Body of pancreas (tissue), 4 donors: Measurements from ENCODE around the gene MORN2.

Experiments
- POLR2A ChIP-seq, 3 donors: fragments of 450-650 bp; IDR thresholded peaks; one replicate each; pipeline ENCODE4 v1.6.1; 2016; ENCODE audit warnings: antibody characterized with exemption in 3 of 3, mild to moderate bottlenecking in 2 of 3
- TF ChIP-seq, protein P1 (sequence below), 7 experiments: fragments of 450-650 bp in 4 of 7; fragments of 200-600 bp in 3 of 7; sonication (generic) in 3 of 7; IDR thresholded peaks; one replicate each; pipeline ENCODE4 v1.5.1; 2016 to 2019; ENCODE audit warnings: antibody characterized with exemption in 7 of 7

DNA sequence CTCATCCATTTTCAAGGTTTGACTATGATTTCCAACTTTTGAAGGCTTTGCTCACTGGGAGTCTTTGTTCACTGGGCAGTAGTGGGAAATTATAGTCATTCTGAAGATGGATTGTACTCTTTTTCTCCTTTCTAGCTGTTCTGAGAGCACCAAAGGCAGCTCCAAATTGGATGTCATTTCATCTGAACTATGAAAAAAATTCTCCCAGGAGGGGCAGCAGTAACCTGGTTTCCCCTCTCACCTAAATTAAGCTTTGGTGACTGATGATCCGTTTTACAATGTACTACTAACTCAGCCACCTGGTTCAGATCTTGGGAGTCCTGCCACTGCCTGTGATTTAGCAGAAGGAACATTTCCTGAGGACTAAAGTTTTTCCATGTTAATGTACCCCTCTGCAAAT, 31.5 kb downstream of the MORN2 start:
- TF ChIP-seq, protein P1, sequence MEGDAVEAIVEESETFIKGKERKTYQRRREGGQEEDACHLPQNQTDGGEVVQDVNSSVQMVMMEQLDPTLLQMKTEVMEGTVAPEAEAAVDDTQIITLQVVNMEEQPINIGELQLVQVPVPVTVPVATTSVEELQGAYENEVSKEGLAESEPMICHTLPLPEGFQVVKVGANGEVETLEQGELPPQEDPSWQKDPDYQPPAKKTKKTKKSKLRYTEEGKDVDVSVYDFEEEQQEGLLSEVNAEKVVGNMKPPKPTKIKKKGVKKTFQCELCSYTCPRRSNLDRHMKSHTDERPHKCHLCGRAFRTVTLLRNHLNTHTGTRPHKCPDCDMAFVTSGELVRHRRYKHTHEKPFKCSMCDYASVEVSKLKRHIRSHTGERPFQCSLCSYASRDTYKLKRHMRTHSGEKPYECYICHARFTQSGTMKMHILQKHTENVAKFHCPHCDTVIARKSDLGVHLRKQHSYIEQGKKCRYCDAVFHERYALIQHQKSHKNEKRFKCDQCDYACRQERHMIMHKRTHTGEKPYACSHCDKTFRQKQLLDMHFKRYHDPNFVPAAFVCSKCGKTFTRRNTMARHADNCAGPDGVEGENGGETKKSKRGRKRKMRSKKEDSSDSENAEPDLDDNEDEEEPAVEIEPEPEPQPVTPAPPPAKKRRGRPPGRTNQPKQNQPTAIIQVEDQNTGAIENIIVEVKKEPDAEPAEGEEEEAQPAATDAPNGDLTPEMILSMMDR (IDR thresholded peaks at IDR 0.05) = no peak
- no peak for TF ChIP-seq POLR2A (IDR thresholded peaks at IDR 0.05)
